NCI-H446 treated with DMSO at 0.1 percent for 48 hours (cell line): ENCODE results near the gene MTCH2.
"Not testable (repeated sequence)": the region's sequence is repeated elsewhere in the genome, so short reads cannot be mapped to it uniquely, and the experiment has no call there.

Source experiments
- DNase-seq: peaks from one replicate; lab custom pipeline; 2025; lab: John Stamatoyannopoulos, UW

Gene MTCH2

GRCh38 chr11:47636331-47636730, 6.0 kb downstream of the MTCH2 start:
- not testable (repeated sequence) for DNase-seq

GRCh38 chr11:47631473-47631872, 10.9 kb downstream of the MTCH2 start:
- no peak for DNase-seq

- no peak for DNase-seq
These were observed 14.3 kb downstream of the MTCH2 start for GRCh38 chr11:47628026-47628425.

GRCh38 chr11:47626234-47626633, 16.1 kb downstream of the MTCH2 start:
- DNase-seq, result no peak

- no peak for DNase-seq
These were observed 21.5 kb downstream of the MTCH2 start for GRCh38 chr11:47620836-47621378.

GRCh38 chr11:47617417-47617809, 24.9 kb downstream of the MTCH2 start:
- no peak for DNase-seq

- peak; percentile 16 for DNase-seq
These were observed 25.5 kb downstream of the MTCH2 start for GRCh38 chr11:47616726-47617416.

GRCh38 chr11:47615249-47615648, 27.1 kb downstream of the MTCH2 start:
- no peak for DNase-seq

GRCh38 chr11:47611348-47611794, 31.0 kb downstream of the MTCH2 start:
- no peak for DNase-seq

- no peak for DNase-seq
These were observed 32.7 kb downstream of the MTCH2 start for GRCh38 chr11:47609675-47610074.

- DNase-seq, result peak; percentile 48
These were observed 35.0 kb downstream of the MTCH2 start for GRCh38 chr11:47607380-47607779.

GRCh38 chr11:47606731-47607130, 35.6 kb downstream of the MTCH2 start:
- no peak for DNase-seq

GRCh38 chr11:47605921-47606320, 36.4 kb downstream of the MTCH2 start:
- DNase-seq, result no peak

- no peak for DNase-seq
These were observed 39.1 kb downstream of the MTCH2 start for GRCh38 chr11:47603295-47603694.

GRCh38 chr11:47599902-47600301, 42.5 kb downstream of the MTCH2 start:
- DNase-seq, result no peak

GRCh38 chr11:47595967-47596366, 46.4 kb downstream of the MTCH2 start:
- no peak for DNase-seq

GRCh38 chr11:47595029-47595428, 47.3 kb downstream of the MTCH2 start:
- no peak for DNase-seq

- DNase-seq, result no peak
These were observed 48.2 kb downstream of the MTCH2 start, which contains the start of gene C1QTNF4 for GRCh38 chr11:47593934-47594855. TSS of gene C1QTNF4 (minus strand) at chr11:47594411. CDS start at chr11:47590810, 3,601 bp downstream.

GRCh38 chr11:47593492-47593933, 48.8 kb downstream of the MTCH2 start:
- DNase-seq, result no peak

GRCh38 chr11:47592970-47593369, 49.4 kb downstream of the MTCH2 start:
- DNase-seq, result no peak

GRCh38 chr11:47592251-47592650, 50.1 kb downstream of the MTCH2 start:
- DNase-seq, result no peak

GRCh38 chr11:47591764-47592163, 50.6 kb downstream of the MTCH2 start:
- no peak for DNase-seq
